Neural cell (in vitro differentiated cells): ENCODE data around the gene ZNF692.
"Not testable (repeated sequence)": the region's sequence is repeated elsewhere in the genome, so short reads cannot be mapped to it uniquely, and the experiment has no call there.

Source experiments
- EP300 ChIP-seq: fragments of 450-650 bp; conservative IDR thresholded peaks from 2 replicates; pipeline ENCODE4 v1.6.1; 2014; ENCODE audit warnings: antibody characterized with exemption, mild to moderate bottlenecking, moderate library complexity; ENCODE audit not compliant: poor library complexity, severe bottlenecking
- EZH2 ChIP-seq: fragments of 200-600, 300-800 bp; shearing (Covaris generic), sonication (generic); IDR thresholded peaks from 2 replicates; pipeline ENCODE4 v1.6.1; 2014; ENCODE audit warnings: antibody characterized with exemption, low read length, borderline replicate concordance, mild to moderate bottlenecking; ENCODE audit not compliant: insufficient read depth, poor library complexity, severe bottlenecking
- MXI1 ChIP-seq: fragments of 450-650 bp; conservative IDR thresholded peaks from 2 replicates; pipeline ENCODE4 v1.6.1; 2014; ENCODE audit warnings: antibody characterized with exemption, mild to moderate bottlenecking; ENCODE audit not compliant: poor library complexity, severe bottlenecking
- POLR2AphosphoS5 ChIP-seq: IDR thresholded peaks from 2 replicates; pipeline ENCODE4 v1.6.1; 2012
- RAD21 ChIP-seq: fragments of 450-650 bp; conservative IDR thresholded peaks from 2 replicates; pipeline ENCODE4 v1.6.1; 2014; ENCODE audit warnings: antibody characterized with exemption, mild to moderate bottlenecking, moderate library complexity
- SMC3 ChIP-seq: fragments of 450-650 bp; conservative IDR thresholded peaks from 2 replicates; pipeline ENCODE4 v1.6.1; 2014; ENCODE audit warnings: antibody characterized with exemption, mild to moderate bottlenecking, moderate library complexity; ENCODE audit not compliant: poor library complexity
- TAF1 ChIP-seq: IDR thresholded peaks from 2 replicates; pipeline ENCODE4 v1.6.1; 2012; ENCODE audit warnings: low read depth
- TF ChIP-seq, protein P1 (sequence below): fragments of 450-650 bp; IDR thresholded peaks from 2 replicates; pipeline ENCODE4 v1.5.1; 2014; ENCODE audit warnings: antibody characterized with exemption, mild to moderate bottlenecking, moderate library complexity; ENCODE audit not compliant: poor library complexity, severe bottlenecking
- TF ChIP-seq, protein P2 (sequence below): IDR thresholded peaks from 2 replicates; pipeline ENCODE4 v1.6.1; 2012; ENCODE audit warnings: borderline replicate concordance

GRCh38 chr1:248889914-248890243 is 31.0 kb upstream of the ZNF692 start:
- TF ChIP-seq, protein P1, sequence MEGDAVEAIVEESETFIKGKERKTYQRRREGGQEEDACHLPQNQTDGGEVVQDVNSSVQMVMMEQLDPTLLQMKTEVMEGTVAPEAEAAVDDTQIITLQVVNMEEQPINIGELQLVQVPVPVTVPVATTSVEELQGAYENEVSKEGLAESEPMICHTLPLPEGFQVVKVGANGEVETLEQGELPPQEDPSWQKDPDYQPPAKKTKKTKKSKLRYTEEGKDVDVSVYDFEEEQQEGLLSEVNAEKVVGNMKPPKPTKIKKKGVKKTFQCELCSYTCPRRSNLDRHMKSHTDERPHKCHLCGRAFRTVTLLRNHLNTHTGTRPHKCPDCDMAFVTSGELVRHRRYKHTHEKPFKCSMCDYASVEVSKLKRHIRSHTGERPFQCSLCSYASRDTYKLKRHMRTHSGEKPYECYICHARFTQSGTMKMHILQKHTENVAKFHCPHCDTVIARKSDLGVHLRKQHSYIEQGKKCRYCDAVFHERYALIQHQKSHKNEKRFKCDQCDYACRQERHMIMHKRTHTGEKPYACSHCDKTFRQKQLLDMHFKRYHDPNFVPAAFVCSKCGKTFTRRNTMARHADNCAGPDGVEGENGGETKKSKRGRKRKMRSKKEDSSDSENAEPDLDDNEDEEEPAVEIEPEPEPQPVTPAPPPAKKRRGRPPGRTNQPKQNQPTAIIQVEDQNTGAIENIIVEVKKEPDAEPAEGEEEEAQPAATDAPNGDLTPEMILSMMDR, result not testable (repeated sequence)
- not testable (repeated sequence) for TF ChIP-seq EZH2, TAF1, POLR2AphosphoS5, RAD21, MXI1, SMC3, EP300
- TF ChIP-seq, protein P2, sequence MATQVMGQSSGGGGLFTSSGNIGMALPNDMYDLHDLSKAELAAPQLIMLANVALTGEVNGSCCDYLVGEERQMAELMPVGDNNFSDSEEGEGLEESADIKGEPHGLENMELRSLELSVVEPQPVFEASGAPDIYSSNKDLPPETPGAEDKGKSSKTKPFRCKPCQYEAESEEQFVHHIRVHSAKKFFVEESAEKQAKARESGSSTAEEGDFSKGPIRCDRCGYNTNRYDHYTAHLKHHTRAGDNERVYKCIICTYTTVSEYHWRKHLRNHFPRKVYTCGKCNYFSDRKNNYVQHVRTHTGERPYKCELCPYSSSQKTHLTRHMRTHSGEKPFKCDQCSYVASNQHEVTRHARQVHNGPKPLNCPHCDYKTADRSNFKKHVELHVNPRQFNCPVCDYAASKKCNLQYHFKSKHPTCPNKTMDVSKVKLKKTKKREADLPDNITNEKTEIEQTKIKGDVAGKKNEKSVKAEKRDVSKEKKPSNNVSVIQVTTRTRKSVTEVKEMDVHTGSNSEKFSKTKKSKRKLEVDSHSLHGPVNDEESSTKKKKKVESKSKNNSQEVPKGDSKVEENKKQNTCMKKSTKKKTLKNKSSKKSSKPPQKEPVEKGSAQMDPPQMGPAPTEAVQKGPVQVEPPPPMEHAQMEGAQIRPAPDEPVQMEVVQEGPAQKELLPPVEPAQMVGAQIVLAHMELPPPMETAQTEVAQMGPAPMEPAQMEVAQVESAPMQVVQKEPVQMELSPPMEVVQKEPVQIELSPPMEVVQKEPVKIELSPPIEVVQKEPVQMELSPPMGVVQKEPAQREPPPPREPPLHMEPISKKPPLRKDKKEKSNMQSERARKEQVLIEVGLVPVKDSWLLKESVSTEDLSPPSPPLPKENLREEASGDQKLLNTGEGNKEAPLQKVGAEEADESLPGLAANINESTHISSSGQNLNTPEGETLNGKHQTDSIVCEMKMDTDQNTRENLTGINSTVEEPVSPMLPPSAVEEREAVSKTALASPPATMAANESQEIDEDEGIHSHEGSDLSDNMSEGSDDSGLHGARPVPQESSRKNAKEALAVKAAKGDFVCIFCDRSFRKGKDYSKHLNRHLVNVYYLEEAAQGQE, result not testable (repeated sequence)
